AG04449 (cell line): ENCODE data around the gene POP4.

ENCODE experiments used
- CTCF ChIA-PET: fragments of 350-600 bp; formaldehyde crosslinking; extraction: SDS; loops from one replicate; lab custom pipeline; 2021; ENCODE audit warnings: antibody characterized with exemption; lab: Yijun Ruan, JAX
- POLR2A ChIA-PET: fragments of 400-600, 350-600 bp; formaldehyde crosslinking; extraction: SDS; loops from one replicate; lab custom pipeline; 2020; ENCODE audit warnings: antibody characterized with exemption, inconsistent platforms; lab: Yijun Ruan, JAX
- DNase-seq: peaks from one replicate; pipeline ENCODE4 v3.0.0-alpha.2; 2010; ENCODE audit warnings: low read depth, low spot score
- H3K4me3 ChIP-seq: 2 replicates; pipeline ENCODE4 v1.5.1; 2011; ENCODE audit warnings: low read depth, mild to moderate bottlenecking, control low read depth, low read length
- TF ChIP-seq, protein P1 (sequence below): IDR thresholded peaks from one replicate; pipeline ENCODE4 v1.5.1; 2011; ENCODE audit warnings: mild to moderate bottlenecking, moderate library complexity, low read length, control low read depth, inconsistent platforms; ENCODE audit not compliant: insufficient read depth; ENCODE audit errors: missing control alignments

POP4 gene

DNA sequence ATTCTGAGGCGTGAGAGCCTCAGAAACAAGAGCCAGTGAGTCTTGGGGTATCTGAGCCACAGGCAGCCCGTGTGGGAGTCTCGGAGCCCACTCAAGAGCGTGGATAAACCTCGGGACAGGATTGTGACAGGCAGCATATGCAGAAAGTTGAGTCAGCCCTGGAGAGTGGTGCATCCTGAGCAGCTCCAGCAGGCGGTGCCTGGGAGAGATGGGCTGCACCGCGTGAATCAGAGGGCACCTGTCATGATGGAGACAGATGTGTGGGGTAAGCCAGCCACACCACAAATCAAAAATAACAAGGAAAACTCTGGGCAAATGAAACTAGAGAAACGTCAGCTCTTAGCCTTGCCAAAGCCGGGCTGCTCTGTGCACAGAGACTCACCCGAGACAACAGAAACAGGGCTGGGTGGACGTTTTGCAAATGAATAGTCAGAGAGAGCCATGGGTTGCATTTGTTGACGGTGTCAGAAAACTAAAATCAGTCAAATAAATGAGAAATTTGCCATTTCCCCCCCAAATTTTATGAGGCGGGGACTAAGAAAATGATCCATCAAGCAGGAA is 30.0 kb upstream of the POP4 start:
- ChIA-PET CTCF (interaction anchor here (0.9 to 1.2 kb wide), 2 partner anchors 34 to 46 kb away, joined by 3 read pairs; no protein-coding TSS in a partner anchor), POLR2A (no interaction called here)
- no peak overlapping the region for H3K4me3 ChIP-seq
- no peak for DNase-seq
- TF ChIP-seq, protein P1, sequence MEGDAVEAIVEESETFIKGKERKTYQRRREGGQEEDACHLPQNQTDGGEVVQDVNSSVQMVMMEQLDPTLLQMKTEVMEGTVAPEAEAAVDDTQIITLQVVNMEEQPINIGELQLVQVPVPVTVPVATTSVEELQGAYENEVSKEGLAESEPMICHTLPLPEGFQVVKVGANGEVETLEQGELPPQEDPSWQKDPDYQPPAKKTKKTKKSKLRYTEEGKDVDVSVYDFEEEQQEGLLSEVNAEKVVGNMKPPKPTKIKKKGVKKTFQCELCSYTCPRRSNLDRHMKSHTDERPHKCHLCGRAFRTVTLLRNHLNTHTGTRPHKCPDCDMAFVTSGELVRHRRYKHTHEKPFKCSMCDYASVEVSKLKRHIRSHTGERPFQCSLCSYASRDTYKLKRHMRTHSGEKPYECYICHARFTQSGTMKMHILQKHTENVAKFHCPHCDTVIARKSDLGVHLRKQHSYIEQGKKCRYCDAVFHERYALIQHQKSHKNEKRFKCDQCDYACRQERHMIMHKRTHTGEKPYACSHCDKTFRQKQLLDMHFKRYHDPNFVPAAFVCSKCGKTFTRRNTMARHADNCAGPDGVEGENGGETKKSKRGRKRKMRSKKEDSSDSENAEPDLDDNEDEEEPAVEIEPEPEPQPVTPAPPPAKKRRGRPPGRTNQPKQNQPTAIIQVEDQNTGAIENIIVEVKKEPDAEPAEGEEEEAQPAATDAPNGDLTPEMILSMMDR, result no peak

DNA sequence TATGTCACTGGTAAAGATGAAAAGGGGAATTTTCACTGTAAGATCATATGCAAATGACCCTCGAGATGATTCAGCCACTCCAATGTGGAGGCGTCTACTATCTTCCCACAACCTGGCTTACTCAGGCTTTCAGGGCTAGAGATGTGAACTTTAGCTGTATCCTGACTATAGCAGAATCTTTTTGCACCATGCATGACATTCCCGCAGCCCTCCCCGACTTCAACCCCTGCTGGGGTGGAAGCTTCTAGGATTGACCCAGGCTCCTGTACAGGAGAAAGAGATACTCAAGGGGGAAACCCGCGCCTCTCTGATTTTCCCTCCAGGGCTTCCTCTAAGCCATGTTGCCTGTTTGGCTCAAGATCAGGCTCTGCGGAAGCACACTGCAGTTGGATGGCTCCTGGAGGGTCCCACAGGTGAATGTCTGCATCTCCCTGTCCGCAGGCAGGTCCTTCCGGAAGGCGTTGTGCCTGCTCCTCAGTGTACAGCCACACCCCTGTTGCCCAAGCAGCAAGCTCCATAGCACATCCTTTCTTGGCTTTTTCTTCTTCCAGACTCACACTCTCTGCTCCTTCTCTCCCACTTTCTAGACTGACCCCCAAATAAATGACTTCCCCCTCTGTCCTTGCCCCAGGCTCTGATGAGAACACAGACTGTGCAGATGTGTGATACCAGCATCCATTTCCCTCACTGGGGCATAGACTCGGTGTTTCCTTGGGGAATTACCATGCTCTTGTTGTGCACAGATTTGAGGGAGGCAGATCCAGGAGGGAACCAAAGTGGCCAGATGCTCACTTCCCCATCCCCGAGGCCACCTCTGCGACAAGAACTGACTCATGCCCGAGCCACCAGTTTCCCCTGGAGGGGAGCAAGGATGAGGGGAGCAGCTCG is 29.1 kb upstream of the POP4 start:
- TF ChIP-seq, protein P1, result no peak
- ChIA-PET POLR2A (no interaction called here), CTCF (no interaction called here)
- H3K4me3 ChIP-seq, result no peak overlapping the region
- no peak for DNase-seq

DNA sequence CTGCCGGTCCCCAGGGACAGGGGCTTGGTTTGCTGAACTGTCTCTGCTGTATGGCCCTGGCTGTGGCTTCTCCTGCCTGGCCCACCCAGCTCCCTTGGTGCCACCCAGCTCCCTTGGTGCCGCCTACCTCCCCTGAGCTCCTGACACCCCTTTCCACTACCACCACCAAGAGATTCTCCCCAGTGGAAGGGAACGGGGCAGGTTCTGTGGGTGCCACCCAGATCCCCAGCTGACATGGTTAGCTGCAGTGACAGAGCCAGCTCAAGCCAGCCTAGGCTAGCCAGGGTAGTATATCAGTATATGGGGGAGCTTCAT is 28.5 kb upstream of the POP4 start:
- no peak overlapping the region for H3K4me3 ChIP-seq
- POLR2A ChIA-PET, result no interaction called here
- CTCF ChIA-PET, result no interaction called here
- DNase-seq, result no peak
- TF ChIP-seq, protein P1, result no peak

DNA sequence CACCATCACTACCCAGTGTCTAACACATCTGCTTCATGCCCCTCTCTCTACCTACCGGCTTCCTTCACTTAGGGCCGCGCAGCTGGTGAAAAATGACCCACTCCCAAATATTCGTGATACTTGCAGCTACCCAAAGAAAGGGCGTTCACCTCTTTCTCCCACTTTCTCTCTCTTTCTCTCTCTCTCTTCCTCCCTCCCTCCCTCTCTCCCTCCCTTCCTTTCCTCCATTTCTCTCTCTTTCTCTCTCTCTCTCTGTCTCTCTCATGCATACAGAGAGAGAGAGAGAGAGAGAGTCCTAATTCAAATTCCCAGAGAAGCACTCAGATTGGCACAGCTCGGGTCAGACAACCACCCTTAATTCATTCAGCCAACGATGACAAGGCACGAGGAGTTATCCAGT is 27.7 kb upstream of the POP4 start:
- DNase-seq, result no peak
- H3K4me3 ChIP-seq, result no peak overlapping the region
- ChIA-PET CTCF (no interaction called here), POLR2A (no interaction called here)
- TF ChIP-seq, protein P1, result no peak

DNA sequence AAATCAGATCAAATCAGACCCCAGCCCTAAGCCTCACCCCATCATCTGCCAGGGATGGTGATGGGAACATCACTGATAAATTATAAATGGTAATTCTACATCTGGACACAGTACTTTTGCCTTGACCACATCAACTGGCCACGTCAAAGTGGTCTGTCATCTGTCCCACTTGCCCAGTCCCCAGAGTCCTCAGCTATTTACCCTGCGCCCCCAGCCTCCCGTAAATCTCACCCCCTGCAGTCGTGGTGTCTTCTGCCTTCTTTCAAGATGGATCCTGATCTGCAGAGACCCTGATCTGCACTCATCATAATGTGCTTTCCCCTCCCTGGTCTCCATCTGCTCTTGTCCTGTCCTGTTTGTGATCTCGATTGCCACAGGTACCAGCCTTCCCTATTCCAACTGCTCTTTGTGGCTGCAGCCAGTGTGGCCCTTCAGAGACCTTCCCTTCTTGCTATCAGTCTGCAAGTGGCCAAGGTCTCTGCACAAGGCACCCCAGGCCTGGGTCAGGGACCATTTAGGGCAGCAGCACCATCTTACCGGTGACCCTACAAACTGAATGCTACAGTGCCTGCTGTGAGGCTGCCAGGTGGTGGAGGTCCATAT is 26.7 kb upstream of the POP4 start:
- CTCF ChIA-PET, result no interaction called here
- TF ChIP-seq, protein P1, result no peak
- no peak overlapping the region for H3K4me3 ChIP-seq
- POLR2A ChIA-PET, result no interaction called here
- DNase-seq, result no peak

DNA sequence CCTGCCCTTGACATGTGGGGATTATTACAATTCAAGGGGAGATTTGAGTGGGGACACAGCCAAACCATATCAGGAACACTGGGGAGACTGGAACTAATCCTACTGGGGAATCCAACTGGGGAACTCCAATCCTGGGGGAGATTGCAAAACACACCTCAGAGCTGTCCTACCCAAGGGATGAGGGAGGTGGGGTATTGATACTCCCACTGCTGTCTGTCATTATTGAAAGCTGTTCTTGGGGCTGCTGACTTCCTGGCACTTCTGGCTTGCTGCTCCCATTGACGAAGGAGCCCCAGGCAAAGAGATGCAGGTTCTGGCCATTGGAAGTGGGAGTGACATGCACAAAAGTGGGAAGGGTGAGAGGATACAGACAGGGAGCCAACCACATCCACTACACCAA is 24.7 kb upstream of the POP4 start:
- TF ChIP-seq, protein P1, result no peak
- no peak for DNase-seq
- CTCF ChIA-PET, result no interaction called here
- POLR2A ChIA-PET, result no interaction called here
- H3K4me3 ChIP-seq, result no peak overlapping the region
